HuH-7.5 (cell line): ENCODE data around the gene TJAP1.
"Not testable (repeated sequence)": the region's sequence is repeated elsewhere in the genome, so short reads cannot be mapped to it uniquely, and the experiment has no call there.

Source experiments
- DNase-seq: peaks from one replicate; pipeline ENCODE4 v3.0.0; 2011; ENCODE audit warnings: low spot score

Gene TJAP1

DNA sequence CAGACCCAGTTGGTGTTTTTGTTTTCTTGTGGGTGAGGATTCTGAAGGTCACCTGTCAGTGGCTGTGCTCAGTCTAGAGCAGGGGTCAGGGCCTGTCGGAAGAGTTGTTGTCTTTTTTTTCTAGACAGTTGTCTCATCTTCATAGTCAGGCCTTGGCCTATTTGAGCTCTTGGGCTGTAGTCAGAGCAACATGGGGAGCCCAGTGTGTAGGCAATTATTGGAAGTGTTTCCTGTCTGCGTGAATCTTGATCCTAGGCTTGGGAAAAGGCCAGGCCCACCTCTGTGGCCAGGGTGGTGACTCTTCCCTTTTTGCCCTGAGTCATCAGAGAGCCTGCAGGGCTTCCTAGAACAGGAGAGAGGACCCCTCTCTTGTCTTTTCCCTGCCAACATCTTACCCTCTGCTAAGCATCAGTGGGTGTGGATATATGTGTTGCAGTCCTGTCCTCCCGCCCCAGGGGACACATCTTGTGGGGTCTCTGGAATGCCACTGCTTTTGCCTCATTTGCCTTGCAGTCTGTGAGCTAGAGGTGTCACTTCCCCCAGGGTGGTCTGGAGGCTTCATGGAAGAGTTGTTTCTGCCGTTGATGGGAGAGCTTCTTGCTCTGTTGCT is 11.4 kb downstream of the TJAP1 start:
- DNase-seq, result no peak

DNA sequence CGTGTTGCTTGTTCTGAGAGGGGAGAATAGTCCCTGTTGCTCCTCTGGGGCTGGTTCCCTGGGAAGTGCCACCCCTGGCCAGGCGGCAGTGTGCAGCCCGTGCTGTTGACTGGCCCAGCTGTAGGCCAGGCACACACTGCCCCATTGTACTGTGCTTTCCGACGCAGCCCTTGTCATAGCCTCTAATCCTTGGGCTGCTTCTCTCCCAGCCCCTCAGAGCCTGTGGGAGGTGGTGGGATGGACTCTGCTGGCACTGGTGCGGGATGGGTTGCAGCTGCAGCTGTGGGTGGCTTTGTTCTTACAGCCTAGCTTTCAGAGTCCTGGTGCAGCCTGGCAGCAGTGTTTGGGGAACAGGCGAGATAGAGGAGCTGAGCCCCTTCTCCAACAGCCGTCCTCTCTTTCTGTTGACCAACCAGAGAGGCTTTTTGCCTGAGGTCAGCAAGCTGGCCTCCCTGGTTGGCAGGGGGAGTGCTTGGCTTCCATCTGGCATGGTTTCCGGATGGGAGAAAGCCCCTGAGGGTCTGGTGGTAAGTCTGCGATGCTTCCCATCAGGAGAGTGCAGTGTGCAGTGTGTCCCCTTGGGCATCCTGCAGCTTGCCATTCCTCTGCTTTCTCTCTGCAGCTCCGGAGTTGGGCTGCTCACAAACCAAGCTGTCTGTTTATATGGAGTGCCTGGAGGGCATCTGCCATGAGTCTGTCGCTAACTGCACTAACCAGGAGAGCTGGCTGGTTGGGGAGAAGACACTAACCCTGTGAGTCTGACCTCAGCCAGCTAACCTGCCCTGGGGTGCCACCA is 12.1 kb downstream of the TJAP1 start:
- DNase-seq, result no peak

DNA sequence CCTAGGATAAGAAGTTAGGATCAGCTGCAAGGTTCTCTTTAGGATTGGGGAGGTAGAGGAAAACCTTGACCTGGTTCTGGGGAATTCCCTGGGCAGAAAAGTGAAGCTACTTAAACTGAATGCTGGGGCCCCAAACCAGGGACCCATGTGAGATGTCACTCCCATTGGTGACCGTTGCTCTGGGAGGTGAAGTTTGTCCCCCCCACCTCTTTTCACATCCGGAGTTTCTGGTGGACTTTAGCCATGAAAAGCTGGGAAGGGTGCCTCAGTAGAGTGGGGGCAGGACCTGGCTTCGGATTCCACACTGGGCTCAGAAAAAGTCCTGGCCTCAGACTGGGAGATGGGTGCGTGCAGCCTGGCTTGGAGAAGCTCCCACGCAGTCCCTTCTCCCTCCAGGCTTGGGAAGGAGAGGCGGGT is 13.2 kb downstream of the TJAP1 start:
- peak; percentile 34 for DNase-seq

DNA sequence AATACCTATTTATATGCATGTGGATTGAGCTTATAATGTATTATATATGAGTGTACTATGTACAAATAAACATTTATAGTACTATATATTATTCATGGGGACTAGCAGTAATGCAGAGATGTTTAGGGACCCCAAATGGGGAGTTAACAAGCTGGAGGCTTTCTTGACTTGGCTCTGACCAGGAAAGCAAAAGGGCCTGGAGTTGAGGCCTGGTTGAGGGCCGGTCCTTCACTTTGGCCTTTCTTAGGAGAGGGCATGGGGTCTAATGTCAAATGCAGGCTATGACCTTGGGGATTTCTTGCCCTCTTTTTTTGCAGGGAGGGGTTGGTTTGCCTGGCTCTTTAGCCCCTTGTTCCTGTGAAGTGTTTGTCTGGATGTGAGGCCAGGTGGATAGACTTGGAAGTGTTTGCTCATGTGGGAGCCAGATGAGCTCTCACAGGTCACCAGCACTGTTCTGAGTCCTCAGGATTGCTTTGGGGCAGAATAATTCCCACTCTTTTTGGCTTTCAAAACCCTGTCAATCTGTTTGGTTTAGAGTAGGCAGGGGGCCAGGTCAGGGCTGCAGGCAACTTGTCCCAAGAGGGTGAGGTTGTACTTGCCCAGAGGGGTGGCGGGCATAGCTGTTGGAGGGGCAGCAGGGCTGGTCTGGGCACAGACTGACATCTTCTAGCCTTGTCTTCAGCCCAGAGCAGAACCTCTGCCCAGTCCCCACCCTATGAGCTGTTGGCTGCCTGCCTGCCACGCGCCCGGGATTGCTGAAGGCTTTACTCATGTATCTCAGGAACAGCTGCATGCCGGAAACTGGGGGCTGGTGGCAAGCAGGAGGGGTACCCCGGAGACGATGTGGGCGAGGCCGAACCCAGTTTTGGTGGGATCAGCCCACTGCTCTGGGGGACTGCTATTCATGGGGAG is 14.6 kb downstream of the TJAP1 start:
- no peak for DNase-seq

DNA sequence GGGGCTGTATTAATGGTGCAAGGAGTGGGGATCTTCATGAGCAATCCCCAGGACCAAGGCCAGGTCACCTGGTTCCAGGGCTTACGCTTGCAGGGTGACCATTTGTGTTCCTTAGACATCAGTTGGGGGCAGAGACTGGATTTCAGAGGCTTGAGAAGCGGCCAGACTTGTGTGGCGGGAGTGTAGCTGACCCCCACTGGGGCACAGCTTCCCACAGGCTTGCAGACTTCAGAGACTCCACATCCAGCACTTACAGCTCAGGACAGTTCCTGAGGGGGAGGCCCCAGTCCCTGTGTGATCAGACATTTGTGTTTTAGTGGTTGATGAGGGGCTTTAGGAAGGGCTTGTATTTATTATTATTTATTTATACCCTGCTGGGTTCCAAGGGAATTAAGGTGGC is 15.3 kb downstream of the TJAP1 start:
- DNase-seq, result no peak

DNA sequence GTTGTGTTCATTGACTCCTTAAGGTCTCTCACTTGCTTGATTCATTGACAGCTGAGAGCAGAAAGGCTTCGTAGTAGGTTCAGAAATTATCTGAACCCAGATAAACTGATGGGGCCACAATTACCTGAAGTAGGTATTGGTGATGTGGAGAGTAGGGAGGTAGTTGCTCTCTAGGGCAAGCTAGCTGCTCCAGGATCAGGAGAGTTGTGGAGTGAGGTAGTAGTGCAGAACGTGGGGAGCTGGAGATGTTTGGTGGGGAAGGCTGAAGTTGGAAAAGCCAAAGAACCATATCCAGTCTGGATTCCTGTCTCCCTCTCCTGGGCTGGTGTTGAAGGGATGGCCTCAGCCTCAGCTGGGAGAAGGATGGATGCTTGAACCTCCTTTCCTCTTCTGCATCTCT is 15.9 kb downstream of the TJAP1 start:
- no peak for DNase-seq

DNA sequence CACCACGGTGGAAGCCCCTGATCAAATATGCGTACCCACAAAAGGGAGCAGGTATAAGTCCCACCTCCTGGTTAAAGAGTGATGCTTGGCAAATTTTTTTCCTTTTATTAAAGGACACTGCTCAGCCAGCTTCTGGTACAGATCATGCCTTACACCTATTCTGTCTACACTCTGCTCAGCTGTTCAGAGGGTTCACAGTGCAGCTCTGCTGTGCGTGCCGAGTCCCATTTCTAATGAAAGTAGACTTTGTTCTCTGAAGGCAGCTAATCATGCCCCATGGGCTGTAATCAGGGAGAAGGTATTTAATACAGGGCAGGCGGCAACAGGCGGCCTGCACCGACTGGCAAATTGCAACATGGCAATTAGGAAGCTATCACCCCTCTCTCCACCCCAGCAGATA is 16.5 kb downstream of the TJAP1 start:
- DNase-seq, result no peak

DNA sequence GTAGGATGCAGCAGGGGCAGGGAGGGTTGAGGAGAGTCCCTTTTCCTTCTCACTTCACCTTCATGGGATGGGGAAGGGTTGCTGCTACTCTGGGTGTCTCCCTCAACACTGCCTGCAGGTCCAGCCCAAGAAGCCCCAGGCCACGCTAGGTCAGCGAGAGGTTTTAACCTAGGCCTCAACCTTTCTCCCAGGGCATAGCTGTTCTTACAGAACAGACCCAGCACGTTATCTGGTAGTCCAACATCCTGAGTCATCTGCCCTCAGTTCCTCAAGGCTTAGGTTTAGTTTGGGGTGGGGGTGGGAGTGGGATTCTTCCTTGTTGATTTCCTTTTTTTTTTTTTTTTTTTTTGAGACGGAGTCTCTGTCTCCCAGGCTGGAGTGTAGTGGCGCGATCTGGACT is 17.0 kb downstream of the TJAP1 start:
- no peak for DNase-seq

DNA sequence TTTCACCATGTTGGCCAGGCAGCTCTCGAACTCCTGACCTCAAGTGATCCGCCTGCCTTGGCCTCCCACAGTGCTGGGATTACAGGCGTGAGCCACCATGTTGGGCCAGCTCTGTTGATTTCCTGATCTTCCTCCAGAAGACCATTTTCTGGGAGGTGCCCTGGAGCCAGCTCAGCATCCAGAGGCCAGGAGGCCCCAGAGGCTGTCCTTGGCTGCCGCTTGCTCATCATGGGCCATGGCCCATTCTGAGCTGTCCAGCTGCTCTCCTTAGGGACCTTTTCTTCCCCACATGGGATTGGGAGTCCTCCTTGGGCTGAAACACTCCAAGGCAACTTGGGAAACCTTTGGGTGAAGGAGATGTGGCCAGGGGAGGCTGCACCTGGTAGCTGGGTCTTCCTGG is 17.4 kb downstream of the TJAP1 start:
- DNase-seq, result no peak

DNA sequence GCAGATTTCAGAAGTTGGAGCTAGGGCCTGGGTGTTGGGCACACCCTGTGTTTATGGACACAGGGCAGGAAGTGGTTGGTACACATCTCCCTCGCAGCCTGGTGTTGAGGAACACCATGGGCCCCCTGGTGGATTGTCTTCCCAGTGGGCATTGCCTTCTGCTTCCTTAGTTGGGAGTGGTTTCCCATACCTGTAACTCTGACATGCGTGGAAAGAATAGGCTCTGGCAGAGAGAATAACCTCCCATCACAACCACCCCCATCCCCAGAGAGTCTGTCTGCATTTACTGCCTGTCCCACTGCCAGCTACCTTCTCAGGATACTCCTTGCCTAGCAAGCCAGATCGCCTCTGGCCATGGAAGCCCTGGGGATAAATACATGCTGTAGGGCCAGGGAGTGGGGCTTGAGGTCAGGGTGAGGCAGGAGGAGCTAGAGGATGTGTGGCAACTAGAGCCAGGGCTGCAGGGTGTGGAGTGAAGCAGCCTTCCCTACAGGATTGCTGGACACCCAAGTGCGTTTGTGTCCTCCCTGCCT is 18.1 kb downstream of the TJAP1 start:
- DNase-seq, result peak; percentile 29

DNA sequence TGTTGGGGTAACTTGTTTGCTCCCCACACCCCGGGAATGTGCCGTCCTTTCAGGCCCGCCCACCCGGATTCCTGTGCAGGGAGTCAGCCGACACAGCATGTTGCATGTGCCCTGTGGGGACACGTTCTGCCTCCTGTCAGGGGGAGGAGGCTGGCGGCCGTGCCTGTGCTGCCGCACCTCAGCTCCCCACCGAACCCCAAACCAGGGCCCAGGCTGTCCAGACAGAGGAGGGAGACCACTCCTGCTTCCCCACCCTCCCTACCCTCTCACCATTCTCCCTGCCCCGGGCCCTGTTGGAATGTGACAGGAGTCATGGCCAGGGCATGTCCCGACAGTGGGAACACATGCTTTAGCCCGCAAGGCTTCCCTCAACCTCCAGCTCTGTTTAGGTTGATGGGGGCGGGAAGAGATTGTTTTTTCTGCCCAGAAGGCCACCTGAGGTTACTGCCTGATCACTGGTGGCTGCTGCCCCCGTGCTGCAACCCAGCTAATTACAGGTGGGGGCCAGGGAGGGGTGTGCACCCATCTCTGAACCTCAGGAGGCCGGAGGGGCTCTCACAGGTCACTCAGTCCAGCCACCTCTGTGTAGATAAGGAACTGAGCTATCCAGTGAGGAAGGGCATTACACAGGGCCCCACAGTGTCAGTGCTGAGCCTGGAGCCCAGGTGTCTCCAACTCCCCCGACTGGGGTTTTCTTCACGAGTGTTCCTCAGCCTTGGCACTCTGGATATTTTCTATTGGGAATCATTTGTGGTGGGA is 19.2 kb downstream of the TJAP1 start:
- peak; percentile 56 for DNase-seq

DNA sequence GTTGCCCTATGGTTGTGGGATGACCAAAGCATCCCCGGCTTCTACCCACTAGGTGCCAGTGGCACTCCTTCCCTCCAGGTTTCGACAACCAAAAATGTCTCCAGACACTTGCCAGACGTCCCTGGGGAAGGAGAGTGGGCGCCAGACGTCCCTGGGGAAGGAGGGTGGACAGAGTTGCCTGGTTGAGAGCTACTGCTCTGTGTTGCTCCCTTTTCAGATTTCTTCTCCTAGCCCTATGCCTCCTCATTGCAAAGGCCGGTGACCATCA is 19.7 kb downstream of the TJAP1 start:
- no peak for DNase-seq

DNA sequence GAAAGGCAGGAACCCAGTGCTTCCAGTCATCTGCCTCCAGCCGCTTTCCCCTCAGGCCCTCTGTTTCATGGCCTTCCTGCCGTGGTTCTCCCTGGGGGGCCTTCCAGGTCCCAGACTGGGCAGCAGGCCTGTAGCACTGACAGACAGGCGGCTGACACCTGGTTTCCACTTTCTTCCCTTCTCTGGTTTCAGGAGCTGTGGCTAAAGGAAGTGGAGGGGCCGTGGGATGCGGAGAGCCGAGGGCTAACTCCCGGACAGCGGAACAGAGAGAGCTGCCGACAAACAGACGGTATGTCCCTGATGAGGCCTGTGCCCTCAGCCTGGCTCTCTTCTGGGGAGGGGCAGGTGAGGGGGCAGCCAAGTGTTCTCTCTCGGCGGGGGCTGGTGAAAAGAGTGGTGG is 20.3 kb downstream of the TJAP1 start:
- no peak for DNase-seq

DNA sequence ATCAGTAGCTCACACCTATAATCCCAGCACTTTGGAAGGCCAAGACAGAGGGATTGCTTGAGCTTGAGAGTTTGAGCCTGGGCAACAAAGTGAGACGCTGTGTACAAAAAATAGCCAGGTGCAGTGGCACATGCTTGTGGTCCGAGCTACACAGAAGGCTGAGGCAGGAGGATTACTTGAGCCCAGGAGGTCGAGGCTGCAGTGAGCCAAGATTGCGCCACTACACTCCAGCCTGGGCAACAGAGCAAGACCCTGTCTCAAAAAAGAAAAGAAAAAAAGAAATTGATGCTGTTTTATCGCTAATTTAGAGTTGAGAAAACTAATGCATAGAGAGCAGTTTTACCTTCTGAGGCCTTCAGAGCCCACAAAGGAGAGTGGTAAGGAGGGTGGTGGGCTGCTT is 20.9 kb downstream of the TJAP1 start:
- DNase-seq, result not testable (repeated sequence)

DNA sequence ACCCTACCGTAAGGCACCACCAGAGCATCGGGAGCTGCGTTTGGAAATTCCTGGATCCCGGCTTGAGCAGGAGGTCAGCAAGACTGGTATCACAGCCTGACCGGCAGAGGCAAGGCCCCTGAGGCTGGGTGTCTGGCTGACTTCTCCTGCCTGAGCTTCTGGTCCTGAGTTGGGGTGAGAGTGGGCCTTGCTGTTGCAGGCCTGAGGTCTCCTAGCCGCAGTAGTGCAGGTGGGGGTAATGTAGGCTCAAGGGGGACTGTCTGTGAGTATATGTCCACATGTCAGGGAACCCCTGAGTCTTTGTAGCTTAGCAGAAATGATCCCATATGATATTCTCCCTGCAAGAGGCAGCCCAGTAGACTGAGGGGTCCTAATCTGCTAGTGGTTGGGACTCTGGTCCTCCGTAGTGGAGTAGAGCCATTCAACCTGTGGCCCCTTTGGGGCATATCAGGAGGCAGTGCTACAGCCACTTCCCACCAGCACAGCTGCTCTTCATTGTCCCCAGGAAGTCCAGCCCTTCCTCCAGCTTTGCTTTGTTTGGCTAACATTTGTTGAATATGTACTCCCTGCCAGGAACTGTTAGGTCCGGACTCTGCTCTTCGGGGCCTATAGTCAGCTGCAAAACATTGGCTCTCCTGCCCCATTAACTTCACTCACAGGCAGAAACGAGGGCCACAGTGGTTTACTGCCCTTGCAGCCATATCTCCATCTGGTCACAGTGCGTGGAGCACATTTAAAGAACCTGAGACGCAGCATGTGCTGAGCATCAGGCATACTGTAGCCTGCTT is 21.9 kb downstream of the TJAP1 start:
- no peak for DNase-seq

DNA sequence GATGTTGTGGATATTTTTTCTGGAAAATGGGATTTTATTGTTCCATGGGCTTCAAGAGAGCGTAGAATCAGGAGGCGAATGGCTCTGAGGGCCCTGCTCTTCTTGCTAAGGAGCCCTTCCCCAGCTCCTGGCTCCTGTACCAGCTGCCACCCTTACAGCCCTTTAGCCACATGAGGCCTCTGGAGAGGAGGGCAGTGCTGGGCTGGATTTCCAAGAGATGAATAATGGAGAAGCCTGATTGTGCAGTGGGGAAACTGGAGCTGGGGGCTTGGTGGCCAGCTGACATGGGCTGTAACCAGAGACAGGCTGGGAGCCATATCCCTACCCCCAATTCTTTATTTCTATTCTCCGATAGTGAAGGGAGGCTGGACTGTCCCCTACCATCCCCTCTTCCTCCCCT is 23.6 kb downstream of the TJAP1 start:
- no peak for DNase-seq

DNA sequence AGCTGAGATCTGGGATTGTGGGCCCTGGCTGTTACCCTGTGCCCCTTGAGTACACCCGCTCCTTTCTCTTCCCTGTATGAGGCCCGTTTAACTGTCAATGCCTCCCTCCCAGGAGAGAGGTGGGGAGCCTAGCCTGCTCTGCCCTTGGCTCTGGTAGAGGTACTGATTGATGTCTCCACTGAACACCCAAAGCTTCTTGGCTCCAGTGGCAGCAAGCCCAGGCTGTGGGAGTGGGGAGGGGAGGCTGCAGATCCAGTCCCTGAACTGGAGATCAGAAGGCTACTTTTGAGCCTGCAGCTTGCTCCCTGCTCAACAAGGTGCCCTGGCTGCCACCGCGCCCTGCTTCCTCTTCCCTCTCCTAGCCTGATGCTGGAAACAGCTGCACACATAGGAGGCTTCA is 25.3 kb downstream of the TJAP1 start:
- no peak for DNase-seq

DNA sequence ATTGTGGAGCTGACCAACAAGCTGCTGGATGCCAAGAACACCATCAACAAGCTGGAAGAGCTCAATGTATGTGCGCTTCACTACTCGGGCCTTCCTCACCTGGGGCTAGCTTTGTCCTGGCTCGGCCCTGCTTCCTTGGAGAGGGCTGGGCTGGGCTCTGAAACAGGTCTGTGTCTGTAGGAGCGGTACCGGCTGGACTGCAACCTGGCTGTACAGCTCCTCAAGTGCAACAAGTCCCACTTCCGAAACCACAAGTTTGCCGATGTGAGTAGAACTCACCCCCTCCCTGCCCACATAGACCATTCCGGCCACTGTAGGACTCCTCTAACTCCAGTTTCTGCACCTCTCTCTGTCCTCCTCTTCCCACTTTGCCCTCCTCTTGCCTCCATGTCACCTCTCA is 26.1 kb downstream of the TJAP1 start:
- DNase-seq, result no peak

DNA sequence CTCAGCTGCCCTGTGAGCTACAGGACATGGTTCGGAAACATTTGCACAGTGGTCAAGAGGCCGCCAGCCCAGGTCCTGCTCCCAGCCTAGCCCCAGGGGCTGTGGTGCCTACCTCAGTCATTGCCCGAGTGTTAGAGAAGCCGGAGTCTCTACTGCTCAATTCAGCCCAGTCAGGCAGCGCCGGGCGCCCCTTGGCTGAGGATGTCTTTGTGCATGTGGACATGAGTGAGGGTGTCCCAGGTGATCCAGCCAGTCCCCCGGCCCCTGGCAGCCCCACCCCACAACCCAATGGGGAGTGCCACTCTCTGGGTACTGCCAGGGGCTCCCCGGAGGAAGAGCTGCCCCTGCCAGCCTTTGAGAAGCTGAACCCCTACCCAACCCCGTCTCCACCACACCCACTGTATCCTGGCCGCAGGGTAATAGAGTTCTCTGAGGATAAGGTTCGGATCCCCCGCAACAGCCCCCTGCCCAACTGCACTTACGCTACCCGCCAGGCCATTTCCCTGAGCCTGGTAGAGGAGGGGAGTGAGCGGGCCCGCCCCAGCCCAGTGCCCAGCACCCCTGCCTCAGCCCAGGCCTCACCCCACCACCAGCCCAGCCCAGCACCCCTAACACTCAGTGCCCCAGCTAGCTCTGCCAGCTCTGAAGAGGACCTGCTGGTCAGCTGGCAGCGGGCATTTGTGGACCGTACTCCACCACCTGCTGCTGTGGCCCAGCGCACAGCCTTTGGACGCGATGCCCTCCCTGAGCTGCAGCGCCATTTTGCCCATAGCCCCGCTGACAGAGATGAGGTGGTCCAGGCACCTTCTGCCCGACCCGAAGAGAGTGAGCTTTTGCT is 27.6 kb downstream of the TJAP1 start:
- no peak for DNase-seq

DNA sequence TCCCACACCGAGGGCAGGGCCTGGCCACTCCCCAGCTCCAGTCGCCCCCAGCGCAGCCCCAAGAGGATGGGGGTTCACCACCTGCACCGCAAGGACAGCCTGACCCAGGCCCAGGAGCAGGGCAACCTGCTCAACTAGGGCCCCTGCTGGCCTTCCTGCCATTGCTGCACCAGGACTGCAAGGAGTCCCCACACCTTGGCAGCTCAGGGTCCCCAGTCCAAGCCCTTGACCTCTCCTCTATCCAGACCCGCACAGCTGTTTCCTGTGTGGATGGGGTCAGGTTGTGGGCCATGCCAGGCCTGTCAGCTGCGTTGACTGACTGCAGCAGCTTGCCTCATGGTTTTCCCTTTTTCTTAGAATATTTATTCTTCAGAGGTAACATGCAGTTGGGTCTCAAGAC is 28.3 kb downstream of the TJAP1 start:
- DNase-seq, result no peak
